Naive thymus-derived CD4-positive, alpha-beta T cell (primary cell): ENCODE results near the gene RAB11A. TPM values are rescaled to one million over a fixed set of nuclear protein-coding genes. Genes with fewer than 3 reads are reported as not detected.
A peak's percentile ranks its signal among the peaks of the same experiment; 100 is the strongest.

ENCODE experiments used
- ATAC-seq: fragments of 150-1000 bp; cut with Tn5 transposase; 2 replicates; pipeline ENCODE4 v1.10.0; 2021; ENCODE audit warnings: mild to moderate bottlenecking, moderate library complexity
- CTCF ChIA-PET: fragments of 350-600 bp; sonication (Branson Sonifier 250); formaldehyde crosslinking; loops from one replicate; lab custom pipeline; 2021; ENCODE audit warnings: antibody characterized with exemption; lab: Charles Lee
- POLR2A ChIA-PET: fragments of 350-600 bp; sonication (Branson Sonifier 250); formaldehyde crosslinking; loops from one replicate; lab custom pipeline; 2021; ENCODE audit warnings: antibody characterized with exemption, inconsistent platforms; lab: Charles Lee
- DNase-seq, 9 donors: peaks; one replicate each; pipeline versions ENCODE4 v3.0.0 to v3.0.0-alpha.2; 2020 to 2022; ENCODE audit warnings: mixed read lengths in 1 of 9
- H3K27ac ChIP-seq: one replicate; pipeline ENCODE4 v1.7.0; 2013; ENCODE audit warnings: mild to moderate bottlenecking, low read depth, low read length, moderate library complexity
- H3K27me3 ChIP-seq, 2 donors: one replicate each; pipeline ENCODE4 v1.7.0; 2013; ENCODE audit warnings: low read length in 2 of 2, mild to moderate bottlenecking in 2 of 2, moderate library complexity in 2 of 2; ENCODE audit not compliant: control insufficient read depth in 2 of 2, insufficient read depth in 2 of 2
- H3K36me3 ChIP-seq, 3 experiments: 1 replicate in 2 of 3; 2 replicates in 1 of 3; pipeline ENCODE4 v1.7.0; 2013; ENCODE audit warnings: low read length in 3 of 3, mild to moderate bottlenecking in 3 of 3, moderate library complexity in 1 of 3; ENCODE audit not compliant: insufficient read depth in 3 of 3, control insufficient read depth in 2 of 3
- H3K4me1 ChIP-seq, 2 donors: one replicate each; pipeline ENCODE4 v1.7.0; 2013; ENCODE audit warnings: low read length in 2 of 2, mild to moderate bottlenecking in 2 of 2, moderate library complexity in 1 of 2; ENCODE audit not compliant: control insufficient read depth in 2 of 2, insufficient read depth in 2 of 2
- H3K4me3 ChIP-seq: 2 replicates; pipeline ENCODE4 v1.7.0; 2013; ENCODE audit warnings: mild to moderate bottlenecking, low read length
- H3K9me3 ChIP-seq, 3 experiments: 1 replicate in 2 of 3; 2 replicates in 1 of 3; pipeline ENCODE4 v1.7.0; 2013; ENCODE audit warnings: low read length in 3 of 3; ENCODE audit not compliant: control insufficient read depth in 2 of 3
- H3K27ac Mint-ChIP-seq, 9 donors: one replicate each; pipeline ENCODE4 v1.8.0; 2020 to 2022; ENCODE audit warnings: mixed read lengths in 9 of 9, mild to moderate bottlenecking in 8 of 9, moderate library complexity in 5 of 9, inconsistent platforms in 2 of 9
- H3K27me3 Mint-ChIP-seq, 5 donors: one replicate each; pipeline ENCODE4 v1.8.0; 2021 to 2022; ENCODE audit warnings: mixed read lengths in 5 of 5, mild to moderate bottlenecking in 1 of 5
- H3K36me3 Mint-ChIP-seq, 5 donors: one replicate each; pipeline ENCODE4 v1.8.0; 2020 to 2022; ENCODE audit warnings: mixed read lengths in 5 of 5, mild to moderate bottlenecking in 3 of 5, inconsistent platforms in 1 of 5
- H3K4me1 Mint-ChIP-seq, 7 donors: one replicate each; pipeline ENCODE4 v1.8.0; 2020 to 2022; ENCODE audit warnings: mixed read lengths in 7 of 7, mild to moderate bottlenecking in 3 of 7, inconsistent platforms in 1 of 7
- H3K4me3 Mint-ChIP-seq, 10 donors: one replicate each; pipeline ENCODE4 v1.8.0; 2020 to 2022; ENCODE audit warnings: mild to moderate bottlenecking in 10 of 10, mixed read lengths in 10 of 10, moderate library complexity in 6 of 10, inconsistent platforms in 2 of 10
- H3K9me3 Mint-ChIP-seq, 11 donors: one replicate each; pipeline ENCODE4 v1.8.0; 2020 to 2022; ENCODE audit warnings: mixed read lengths in 11 of 11, mild to moderate bottlenecking in 4 of 11, inconsistent platforms in 1 of 11, moderate library complexity in 1 of 11
- intact Hi-C, 2 donors: fragments of 100-400 bp; cut with micrococcal nuclease; formaldehyde crosslinking; loops; one replicate each; pipeline ENCODE4 v1.15.1; 2023
- polyA plus RNA-seq, 2 donors: library from polyadenylated mRNA; unstranded; fragments of 300-500 nt; fragmentation: Illumina TruSeq; gene quantifications; one replicate each; pipeline ENCODE4 v1.2.3, GENCODE V29; 2021
- total RNA-seq, 6 experiments: library from RNA in 5 of 6; stranded (reverse) in 5 of 6; gene quantifications; 1 replicate in 5 of 6; 2 replicates in 1 of 6; pipeline ENCODE4 v1.2.3 and lab custom pipeline; 2021 to 2026

The RAB11A gene
- total and polyA plus RNA-seq, 7 experiments from 2014 or later, result 80.9 to 224 (median 112) TPM

GRCh38 chr15:65937054-65937453 is 67.8 kb downstream of the RAB11A start:
- peaks cover 0 to 7% (median 0%) of the 10 kb centered on the region in 5 donors for H3K27me3 Mint-ChIP-seq
- no peaks in the 10 kb centered on the region for H3K9me3 ChIP-seq
- H3K36me3 ChIP-seq, result no peaks in the 10 kb centered on the region
- no peak for DNase-seq
- H3K27ac Mint-ChIP-seq, result peak overlapping the region in 1 of 9 donors; percentile 37
- ATAC-seq, result no peak
- H3K4me3 ChIP-seq, result no peak overlapping the region
- no peak overlapping the region for H3K27ac ChIP-seq
- intact Hi-C loops, result no loop called here
- no peaks in the 10 kb centered on the region for H3K27me3 ChIP-seq
- ChIA-PET CTCF (no interaction called here), POLR2A (no interaction called here)
- H3K4me3 Mint-ChIP-seq, result no peak overlapping the region
- no peaks in the 10 kb centered on the region for H3K36me3 Mint-ChIP-seq
- no peaks in the 10 kb centered on the region for H3K9me3 Mint-ChIP-seq
- H3K4me1 Mint-ChIP-seq, result peaks cover under 1 to 15% (median under 1%) of the 10 kb centered on the region in 7 donors
- H3K4me1 ChIP-seq, result no peaks in the 10 kb centered on the region

GRCh38 chr15:65937476-65937875 is 68.2 kb downstream of the RAB11A start:
- Mint-ChIP-seq H3K36me3 (no peaks in the 10 kb centered on the region), H3K4me1 (peaks cover 2 to 20% (median 5%) of the 10 kb centered on the region in 7 donors), H3K9me3 (no peaks in the 10 kb centered on the region), H3K4me3 (no peak overlapping the region), H3K27me3 (peaks cover 0 to 11% (median 0%) of the 10 kb centered on the region in 5 donors), H3K27ac (no peak overlapping the region)
- Histone ChIP-seq H3K4me3 (no peak overlapping the region), H3K4me1 (no peaks in the 10 kb centered on the region), H3K27me3 (no peaks in the 10 kb centered on the region), H3K27ac (no peak overlapping the region), H3K9me3 (no peaks in the 10 kb centered on the region), H3K36me3 (no peaks in the 10 kb centered on the region)
- intact Hi-C loops, result no loop called here
- DNase-seq (no peak), ATAC-seq (no peak)
- POLR2A ChIA-PET, result no interaction called here
- CTCF ChIA-PET, result no interaction called here

- Histone ChIP-seq H3K4me3 (no peak overlapping the region), H3K36me3 (no peaks in the 10 kb centered on the region), H3K4me1 (no peaks in the 10 kb centered on the region), H3K27ac (no peak overlapping the region), H3K27me3 (no peaks in the 10 kb centered on the region), H3K9me3 (no peaks in the 10 kb centered on the region)
- ChIA-PET POLR2A (no interaction called here), CTCF (no interaction called here)
- H3K9me3 Mint-ChIP-seq, result no peaks in the 10 kb centered on the region
- DNase-seq (no peak), ATAC-seq (no peak)
- peaks cover 0 to 17% (median 0%) of the 10 kb centered on the region in 5 donors for H3K27me3 Mint-ChIP-seq
- peaks cover 2 to 19% (median 5%) of the 10 kb centered on the region in 7 donors for H3K4me1 Mint-ChIP-seq
- intact Hi-C loops, result no loop called here
- H3K4me3 Mint-ChIP-seq, result no peak overlapping the region
- no peak overlapping the region for H3K27ac Mint-ChIP-seq
- no peaks in the 10 kb centered on the region for H3K36me3 Mint-ChIP-seq
Measured at GRCh38 chr15:65938604-65939003, 69.3 kb downstream of the RAB11A start.

- ChIA-PET POLR2A (no interaction called here), CTCF (no interaction called here)
- H3K4me1 Mint-ChIP-seq, result peaks cover 4 to 19% (median 5%) of the 10 kb centered on the region in 7 donors
Measured at GRCh38 chr15:65939901-65940617, 70.8 kb downstream of the RAB11A start.

GRCh38 chr15:65940618-65940909 is 71.3 kb downstream of the RAB11A start:
- H3K27ac Mint-ChIP-seq, result no peak overlapping the region
- H3K27me3 ChIP-seq, result no peaks in the 10 kb centered on the region

More at GRCh38 chr15:65939901-65940617, 70.8 kb downstream of the RAB11A start:
- no peak for DNase-seq
- no peaks in the 10 kb centered on the region for H3K36me3 Mint-ChIP-seq
- Histone ChIP-seq H3K4me3 (no peak overlapping the region), H3K27me3 (no peaks in the 10 kb centered on the region), H3K9me3 (no peaks in the 10 kb centered on the region), H3K4me1 (no peaks in the 10 kb centered on the region), H3K36me3 (no peaks in the 10 kb centered on the region), H3K27ac (no peak overlapping the region)
- intact Hi-C loops, result no loop called here
- H3K27ac Mint-ChIP-seq, result peak overlapping the region in 1 of 9 donors; percentile 36
- ATAC-seq, result no peak
- no peak overlapping the region for H3K4me3 Mint-ChIP-seq
- peaks cover 0 to 17% (median 0%) of the 10 kb centered on the region in 5 donors for H3K27me3 Mint-ChIP-seq
- no peaks in the 10 kb centered on the region for H3K9me3 Mint-ChIP-seq

More at GRCh38 chr15:65940618-65940909, 71.3 kb downstream of the RAB11A start:
- H3K36me3 Mint-ChIP-seq, result no peaks in the 10 kb centered on the region
- Histone ChIP-seq H3K27ac (no peak overlapping the region), H3K4me1 (no peaks in the 10 kb centered on the region), H3K36me3 (no peaks in the 10 kb centered on the region), H3K4me3 (no peak overlapping the region), H3K9me3 (no peaks in the 10 kb centered on the region)
- ChIA-PET POLR2A (no interaction called here), CTCF (no interaction called here)
- intact Hi-C loops, result no loop called here
- H3K4me1 Mint-ChIP-seq, result peaks cover 4 to 19% (median 5%) of the 10 kb centered on the region in 7 donors
- no peak overlapping the region for H3K4me3 Mint-ChIP-seq
- H3K9me3 Mint-ChIP-seq, result no peaks in the 10 kb centered on the region
- ATAC-seq, result no peak
- peaks cover 0 to 17% (median 0%) of the 10 kb centered on the region in 5 donors for H3K27me3 Mint-ChIP-seq
- DNase-seq, result no peak

Other genes starting within 250 kb of the RAB11A start
- 1 to 10 TPM; 4.1 to 5.6 (median 5.2) TPM for gene SLC24A1, start 247.6 kb upstream of the RAB11A start, total RNA-seq
- gene SLC24A1, start 247.6 kb upstream of the RAB11A start, polyA plus RNA-seq, result 1 to 10 TPM; 1.9 to 3.6 TPM
- gene DENND4A, start 77.2 kb upstream of the RAB11A start, total RNA-seq, result 10 to 100 TPM; 40.0 to 67.9 (median 64.6) TPM
- 10 to 100 TPM; 14.1 to 14.9 TPM for gene DENND4A, start 77.2 kb upstream of the RAB11A start, polyA plus RNA-seq